ENCODE measurements around the gene RRAS2. TPM values are rescaled to one million over a fixed set of nuclear protein-coding genes. Genes with fewer than 3 reads are reported as not detected.
A peak's percentile ranks its signal among the peaks of the same experiment; 100 is the strongest.

RRAS2 gene
- total and polyA plus RNA-seq, 9 of the 15 experiments (the other 6 are each of a cell fraction or from before 2014, with no cell fraction given): 9.4 to 47.5 (median 37.6) TPM

GRCh38 chr11:14299921-14300320 is 59.1 kb downstream of the RRAS2 start:
- POLR2A ChIA-PET: interaction anchor here (1.7 kb wide), 1 partner anchor 155 kb away, joined by 13 read pairs; no protein-coding TSS in a partner anchor
- H3K4me2 ChIP-seq (ENCODE audit: insufficient read depth, low read length): no peak overlapping the region

GRCh38 chr11:14290422-14290821 is 68.6 kb downstream of the RRAS2 start:
- Histone ChIP-seq H4K20me1 (replicated peaks; ENCODE audit: control insufficient read depth, insufficient read depth, low read length) (no peaks in the 10 kb centered on the region), H3K27me3 (ENCODE audit: control insufficient read depth in 2 of 2, insufficient read depth in 2 of 2, low read length in 2 of 2) (no peaks in the 10 kb centered on the region), H3K36me3 (ENCODE audit: control insufficient read depth, insufficient read depth, low read length) (peaks cover 33% of the 10 kb centered on the region), H3K9ac (ENCODE audit: insufficient read depth in 1 of 2, low read depth in 2 of 2, low read length in 2 of 2) (no peak overlapping the region), H3K27ac (ENCODE audit: extremely low read depth, low read depth, low read length) (no peak overlapping the region), H3K9me3 (replicated peaks; ENCODE audit: control insufficient read depth, insufficient read depth, low read depth, low read length) (no peaks in the 10 kb centered on the region), H3K4me2 (ENCODE audit: insufficient read depth, low read length) (no peak overlapping the region), H3K9me1 (ENCODE audit: control insufficient read depth, insufficient read depth, low read length) (no peaks in the 10 kb centered on the region), H2AFZ (ENCODE audit: low read depth, low read length) (no peak overlapping the region), H3K4me3 (no peak overlapping the region), H3K79me2 (ENCODE audit: control insufficient read depth, insufficient read depth, low read length) (no peaks in the 10 kb centered on the region), H3K4me1 (replicated peaks in 1 of 2; ENCODE audit: control insufficient read depth in 2 of 2, insufficient read depth in 2 of 2, low read length in 2 of 2) (peaks cover 0 to 2% of the 10 kb centered on the region in 2 experiments; a peak in 1 of 5 replicates)
- FAIRE-seq: no peak
- no TSS peak for BruUV-seq (replicated peaks)
- in situ Hi-C loops (cut with MboI): loop anchor here (10.0 kb wide), 1 partner anchor 614 kb away; no protein-coding TSS in a partner anchor
- ChIA-PET POLR2A (no interaction called here), CTCF (ENCODE audit: low intra/inter-chr PET ratio) (no interaction called here)
- 86% methylated on average over 3 of the region's 3 CpGs for WGBS (ENCODE audit: insufficient coverage, low coverage, missing lambda C conversion rate)
- no peak for TF ChIP-seq GABPB1 (CRISPR knock-in tag; IDR thresholded peaks at IDR 0.05)
- no peak for TF ChIP-seq RBFOX2 (IDR thresholded peaks at IDR 0.05; ENCODE audit: low read depth, low read length)
- TF ChIP-seq SFPQ (IDR thresholded peaks at IDR 0.05; ENCODE audit: low read depth, low read length): no peak
- TF ChIP-seq BMI1 (IDR thresholded peaks at IDR 0.05; ENCODE audit: low read length): no peak
- TF ChIP-seq PKNOX1 (IDR thresholded peaks at IDR 0.05): no peak
- TF ChIP-seq E4F1 (CRISPR knock-in tag; IDR thresholded peaks at IDR 0.05; ENCODE audit: borderline replicate concordance): no peak
- no peak; the same call in 2 of the 3 replicates for ATAC-seq
- intact Hi-C loops (cut with micrococcal nuclease): no loop called here
- DNase-seq (ENCODE audit: extremely low read depth in 1 of 4, low spot score in 3 of 4): peak in 1 of 4 experiments; percentile 19

More at GRCh38 chr11:14299921-14300320, 59.1 kb downstream of the RRAS2 start:
- DNase-seq (ENCODE audit: extremely low read depth in 1 of 4, low spot score in 3 of 4) (no peak), ATAC-seq (no peak), FAIRE-seq (no peak)
- TF ChIP-seq RNF2 (IDR thresholded peaks at IDR 0.05) (no peak), KDM2B (CRISPR knock-in tag; IDR thresholded peaks at IDR 0.05) (no peak), TCF3 (CRISPR knock-in tag; IDR thresholded peaks at IDR 0.05) (no peak), CBX1 (IDR thresholded peaks at IDR 0.05; ENCODE audit: low read depth) (no peak)
- H3K4me3 ChIP-seq: no peak overlapping the region
- no peak overlapping the region for H3K9ac ChIP-seq (ENCODE audit: insufficient read depth in 1 of 2, low read depth in 2 of 2, low read length in 2 of 2)
- peaks cover 29% of the 10 kb centered on the region for H3K79me2 ChIP-seq (ENCODE audit: control insufficient read depth, insufficient read depth, low read length)
- H3K4me1 ChIP-seq (replicated peaks in 1 of 2; ENCODE audit: control insufficient read depth in 2 of 2, insufficient read depth in 2 of 2, low read length in 2 of 2): no peaks in the 10 kb centered on the region; a peak in 1 of 5 replicates
- 93% methylated on average over 1 of the region's 1 CpG for WGBS (ENCODE audit: insufficient coverage, low coverage, missing lambda C conversion rate)
- in situ Hi-C loops (cut with MboI) (loop anchor here (10.0 kb wide), 3 partner anchors 115 to 605 kb away; no protein-coding TSS in a partner anchor), intact Hi-C loops (cut with micrococcal nuclease) (loop anchor here (1.0 to 2.0 kb wide), 2 partner anchors 119 to 155 kb away; no protein-coding TSS in a partner anchor)
- peaks cover 6% of the 10 kb centered on the region; the same call in 1 of the 2 replicates for H4K20me1 ChIP-seq (replicated peaks; ENCODE audit: control insufficient read depth, insufficient read depth, low read length)
- H3K27me3 ChIP-seq (ENCODE audit: control insufficient read depth in 2 of 2, insufficient read depth in 2 of 2, low read length in 2 of 2): no peaks in the 10 kb centered on the region
- H3K9me3 ChIP-seq (replicated peaks; ENCODE audit: control insufficient read depth, insufficient read depth, low read depth, low read length): no peaks in the 10 kb centered on the region
- no peak overlapping the region for H2AFZ ChIP-seq (ENCODE audit: low read depth, low read length)
- H3K36me3 ChIP-seq (ENCODE audit: control insufficient read depth, insufficient read depth, low read length): peaks cover under 1% of the 10 kb centered on the region; the same call in 1 of the 3 replicates
- CTCF ChIA-PET (ENCODE audit: low intra/inter-chr PET ratio): interaction anchor here (1.1 to 2.3 kb wide), 3 partner anchors 119 to 155 kb away, joined by 4 to 15 read pairs (median 12); no protein-coding TSS in a partner anchor
- no TSS peak for BruUV-seq (replicated peaks)
- no peak overlapping the region for H3K27ac ChIP-seq (ENCODE audit: extremely low read depth, low read depth, low read length)
- no peaks in the 10 kb centered on the region for H3K9me1 ChIP-seq (ENCODE audit: control insufficient read depth, insufficient read depth, low read length)
